GM12801 (cell line): ENCODE data around the gene SNX20.

Experiments
- CTCF ChIP-seq: IDR thresholded peaks from one replicate; pipeline ENCODE4 v1.5.1; 2011; ENCODE audit warnings: control low read depth; ENCODE audit not compliant: insufficient read length; ENCODE audit errors: extremely low read depth

SNX20 gene

DNA sequence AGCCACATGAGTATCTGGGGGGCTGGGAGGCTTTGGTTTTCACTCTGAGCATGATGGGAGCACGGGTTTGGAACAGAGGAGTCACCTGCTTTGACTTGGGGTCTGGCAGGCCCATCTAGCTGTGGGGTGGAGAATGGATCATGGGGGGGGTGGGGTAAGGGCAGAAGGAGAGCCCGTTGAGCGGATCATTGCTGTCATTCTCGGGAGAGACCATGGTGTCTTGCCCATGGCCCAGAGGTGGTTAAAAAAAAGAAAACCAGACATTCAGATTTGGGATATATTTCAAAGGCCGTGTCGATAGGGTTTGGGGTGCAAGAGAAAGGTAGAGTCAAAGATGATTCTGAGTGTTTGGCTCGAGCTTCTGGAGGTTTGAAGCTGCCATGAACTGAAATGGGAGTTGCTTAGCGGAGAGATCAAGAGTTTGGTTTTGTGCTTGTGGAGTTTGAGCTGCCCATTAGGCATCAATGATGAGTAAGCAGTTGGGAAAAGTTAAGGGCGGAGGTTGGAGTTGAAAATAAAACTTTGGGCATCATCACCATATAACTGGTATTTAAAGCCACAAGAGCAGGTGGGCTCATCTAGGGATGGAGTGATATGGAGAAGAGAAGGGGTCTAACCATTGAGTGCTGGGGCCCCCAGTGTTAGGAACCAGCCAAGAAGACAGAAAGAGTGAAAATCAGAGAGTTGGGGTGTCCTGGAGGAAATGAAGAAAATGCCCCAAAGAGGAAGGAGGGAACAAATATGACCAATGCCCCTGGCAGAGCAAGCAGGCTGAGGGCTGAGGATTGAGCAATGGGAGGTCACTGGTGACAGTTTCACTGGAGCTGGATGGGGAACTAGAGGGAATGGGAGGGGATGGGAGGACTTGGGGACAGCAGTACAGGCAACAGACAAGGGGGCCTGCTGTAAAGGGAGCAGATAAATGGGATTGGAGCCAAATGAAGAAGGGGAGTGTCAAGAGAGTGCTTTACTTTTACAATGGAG, 14.2 kb upstream of the SNX20 start:
- TF ChIP-seq CTCF, result no peak

- TF ChIP-seq CTCF, result no peak
Observed at GRCh38 chr16:50694206-50694605, 13.1 kb upstream of the SNX20 start.

- no peak for TF ChIP-seq CTCF
Observed at GRCh38 chr16:50692999-50693781, 12.1 kb upstream of the SNX20 start, which contains the start of gene NOD2. Gene NOD2 (plus strand): TSS chr16:50693606. CDS start chr16:50699496, 5,890 bp downstream.

GRCh38 chr16:50692644-50692998, 11.5 kb upstream of the SNX20 start:
- no peak for TF ChIP-seq CTCF

DNA sequence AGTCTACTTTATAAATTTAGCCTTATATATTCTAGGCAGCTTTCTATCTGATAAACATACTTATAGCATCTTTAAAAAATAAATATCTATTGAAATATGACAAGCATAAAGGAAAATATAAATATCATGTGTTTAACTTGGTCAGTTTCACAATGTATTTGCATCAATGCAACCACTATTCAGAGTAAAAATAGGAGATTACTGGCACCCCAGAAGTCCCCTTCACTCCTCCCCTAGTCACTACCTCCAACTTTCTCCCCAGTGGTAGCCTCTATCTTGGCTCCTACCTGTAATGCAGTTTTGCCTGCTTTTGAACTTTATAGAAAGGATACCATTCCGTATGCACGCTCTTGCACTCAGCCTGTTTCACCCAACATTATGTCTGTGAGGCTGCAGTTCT, 9.1 kb upstream of the SNX20 start:
- TF ChIP-seq CTCF, result no peak

- no peak for TF ChIP-seq CTCF
Observed at GRCh38 chr16:50688867-50689266, 7.8 kb upstream of the SNX20 start.

GRCh38 chr16:50688083-50688482, 7.0 kb upstream of the SNX20 start:
- TF ChIP-seq CTCF, result no peak
